HFFc6 (cell line): Measurements from ENCODE around the gene CTNND2. TPM values are rescaled to one million over a fixed set of nuclear protein-coding genes. Genes with fewer than 3 reads are reported as not detected.
"Not testable (repeated sequence)": the region's sequence is repeated elsewhere in the genome, so short reads cannot be mapped to it uniquely, and the experiment has no call there.

ENCODE experiments used
- DNase-seq: peaks from one replicate; pipeline ENCODE4 v3.0.0-alpha.2; 2018
- H3K27ac Mint-ChIP-seq: 2 replicates; pipeline ENCODE4 v1.8.0; 2020; ENCODE audit warnings: mild to moderate bottlenecking, mixed read lengths
- H3K27me3 Mint-ChIP-seq: 2 replicates; pipeline ENCODE4 v1.8.0; 2021; ENCODE audit warnings: mild to moderate bottlenecking, moderate library complexity, mixed read lengths; ENCODE audit not compliant: insufficient read depth
- H3K36me3 Mint-ChIP-seq: 2 replicates; pipeline ENCODE4 v1.8.0; 2021; ENCODE audit warnings: low read depth, mixed read lengths
- H3K4me1 Mint-ChIP-seq: 2 replicates; pipeline ENCODE4 v1.8.0; 2020; ENCODE audit warnings: low read depth, mixed read lengths
- H3K4me3 Mint-ChIP-seq: 2 replicates; pipeline ENCODE4 v1.8.0; 2020; ENCODE audit warnings: mild to moderate bottlenecking, moderate library complexity, mixed read lengths
- H3K9me3 Mint-ChIP-seq: 2 replicates; pipeline ENCODE4 v1.8.0; 2020; ENCODE audit warnings: mild to moderate bottlenecking, mixed read lengths
- total RNA-seq, 6 experiments: library from RNA; stranded (reverse); fragmentation: NEBNext Ultra II Directional; extraction: Animal tissue kit (Norgen Biotek cat#: 25700); gene quantifications; 2 replicates in 1 of 6; 3 replicates in 5 of 6; pipeline ENCODE4 v1.2.3, GENCODE V29; 2021
- TF ChIP-seq, protein P1 (sequence below): fragments of 200-600 bp; sonication (generic); IDR thresholded peaks from 2 replicates; pipeline ENCODE4 v1.5.0; 2021; ENCODE audit warnings: antibody characterized with exemption, mild to moderate bottlenecking

CTNND2 gene
- total RNA-seq, 6 experiments from 2014 or later = not detected

DNA sequence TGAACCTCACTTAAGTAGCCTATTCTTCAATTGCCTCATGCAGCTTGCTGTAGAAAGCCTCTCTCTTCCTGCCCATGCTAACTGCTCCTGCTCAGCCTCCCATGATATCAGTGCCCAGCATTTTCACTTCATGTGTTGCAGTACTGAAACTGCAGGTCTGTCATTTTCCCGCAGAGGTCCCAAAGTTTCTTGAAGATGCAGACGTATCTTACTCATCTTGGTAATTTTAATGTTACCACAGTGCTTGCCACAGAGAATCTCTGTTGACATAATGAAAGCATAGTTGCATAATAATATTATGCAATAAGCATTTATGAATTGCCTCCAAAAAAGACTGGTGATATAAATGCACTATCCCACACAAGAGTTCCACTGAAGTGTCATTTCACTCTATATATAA is 582.1 kb downstream of the CTNND2 start:
- H3K4me1 Mint-ChIP-seq = no peaks in the 10 kb centered on the region
- no peak for DNase-seq
- no peak overlapping the region for H3K27ac Mint-ChIP-seq
- TF ChIP-seq, protein P1, sequence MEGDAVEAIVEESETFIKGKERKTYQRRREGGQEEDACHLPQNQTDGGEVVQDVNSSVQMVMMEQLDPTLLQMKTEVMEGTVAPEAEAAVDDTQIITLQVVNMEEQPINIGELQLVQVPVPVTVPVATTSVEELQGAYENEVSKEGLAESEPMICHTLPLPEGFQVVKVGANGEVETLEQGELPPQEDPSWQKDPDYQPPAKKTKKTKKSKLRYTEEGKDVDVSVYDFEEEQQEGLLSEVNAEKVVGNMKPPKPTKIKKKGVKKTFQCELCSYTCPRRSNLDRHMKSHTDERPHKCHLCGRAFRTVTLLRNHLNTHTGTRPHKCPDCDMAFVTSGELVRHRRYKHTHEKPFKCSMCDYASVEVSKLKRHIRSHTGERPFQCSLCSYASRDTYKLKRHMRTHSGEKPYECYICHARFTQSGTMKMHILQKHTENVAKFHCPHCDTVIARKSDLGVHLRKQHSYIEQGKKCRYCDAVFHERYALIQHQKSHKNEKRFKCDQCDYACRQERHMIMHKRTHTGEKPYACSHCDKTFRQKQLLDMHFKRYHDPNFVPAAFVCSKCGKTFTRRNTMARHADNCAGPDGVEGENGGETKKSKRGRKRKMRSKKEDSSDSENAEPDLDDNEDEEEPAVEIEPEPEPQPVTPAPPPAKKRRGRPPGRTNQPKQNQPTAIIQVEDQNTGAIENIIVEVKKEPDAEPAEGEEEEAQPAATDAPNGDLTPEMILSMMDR = no peak
- no peaks in the 10 kb centered on the region for H3K36me3 Mint-ChIP-seq
- H3K27me3 Mint-ChIP-seq = no peaks in the 10 kb centered on the region; the same call in 1 of the 2 replicates
- no peak overlapping the region for H3K4me3 Mint-ChIP-seq
- peaks cover 13% of the 10 kb centered on the region for H3K9me3 Mint-ChIP-seq

DNA sequence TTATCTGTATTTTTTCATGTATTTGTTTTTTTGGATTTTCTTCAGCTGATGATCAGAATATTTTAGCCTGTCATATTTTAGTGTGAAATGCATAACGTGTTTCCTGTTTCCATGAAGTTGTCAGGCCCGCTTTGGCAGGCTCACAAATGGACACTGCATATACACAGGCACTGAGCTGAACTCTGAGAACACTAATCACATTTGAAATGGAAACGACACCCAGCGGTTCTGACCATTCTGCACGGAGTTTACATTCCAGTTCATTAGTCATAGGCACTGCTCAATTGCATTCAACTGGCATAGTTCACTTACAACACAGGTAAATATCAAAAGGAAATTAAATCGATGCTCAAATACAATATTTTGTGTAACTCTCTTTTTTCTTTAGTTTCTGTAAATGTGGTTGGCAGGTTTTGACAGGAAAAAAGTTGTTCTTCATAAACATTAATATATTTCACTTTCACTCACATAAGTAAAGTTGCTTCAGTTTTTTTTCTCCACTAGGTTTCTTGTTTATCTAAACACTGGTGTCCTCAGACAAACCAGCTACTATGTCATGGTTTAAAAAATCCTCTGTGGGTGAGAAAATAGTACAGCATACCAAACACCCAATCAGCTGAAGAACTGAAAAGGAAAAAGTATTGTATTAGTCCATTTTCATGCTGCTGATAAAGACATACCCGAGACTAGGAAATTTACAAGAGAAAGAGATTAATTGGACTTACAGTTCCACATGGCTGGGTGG is 584.2 kb downstream of the CTNND2 start:
- TF ChIP-seq, protein P1 = no peak
- H3K27ac Mint-ChIP-seq = no peak overlapping the region
- H3K27me3 Mint-ChIP-seq = no peaks in the 10 kb centered on the region; the same call in 1 of the 2 replicates
- no peaks in the 10 kb centered on the region for H3K4me1 Mint-ChIP-seq
- peaks cover 13% of the 10 kb centered on the region for H3K9me3 Mint-ChIP-seq
- no peaks in the 10 kb centered on the region for H3K36me3 Mint-ChIP-seq
- DNase-seq = no peak
- no peak overlapping the region for H3K4me3 Mint-ChIP-seq

DNA sequence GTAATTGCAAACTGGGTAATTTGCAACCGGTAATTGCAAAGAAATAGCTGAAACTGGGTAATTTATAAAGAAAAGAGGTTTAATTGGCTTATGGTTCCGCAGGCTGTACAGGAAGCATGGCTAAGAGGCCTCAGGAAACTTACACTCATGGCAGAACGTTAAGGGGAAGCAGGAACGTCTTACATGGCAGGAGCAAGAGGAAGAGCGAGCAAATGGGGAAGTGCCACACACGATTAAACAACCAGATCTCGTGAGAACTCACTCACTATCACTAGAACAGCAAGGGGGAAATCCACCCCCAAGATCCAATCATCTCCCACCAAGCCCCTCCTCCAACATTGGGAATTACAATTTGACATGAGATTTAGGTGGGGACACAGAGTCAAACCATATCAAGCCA is 590.6 kb downstream of the CTNND2 start:
- DNase-seq, H3K27ac Mint-ChIP-seq, H3K9me3 Mint-ChIP-seq, H3K4me1 Mint-ChIP-seq, H3K36me3 Mint-ChIP-seq, H3K27me3 Mint-ChIP-seq, H3K4me3 Mint-ChIP-seq: not testable (repeated sequence)

GRCh38 chr5:11311731-11312130 is 592.5 kb downstream of the CTNND2 start:
- DNase-seq = no peak
- Mint-ChIP-seq H3K9me3 (0 out of 2 replicates have a peak, but pooled peaks cover 5% of the 10 kb centered on the region), H3K4me3 (no peak overlapping the region), H3K36me3 (no peaks in the 10 kb centered on the region), H3K4me1 (no peaks in the 10 kb centered on the region), H3K27ac (no peak overlapping the region), H3K27me3 (no peaks in the 10 kb centered on the region)
- TF ChIP-seq, protein P1 = no peak

DNA sequence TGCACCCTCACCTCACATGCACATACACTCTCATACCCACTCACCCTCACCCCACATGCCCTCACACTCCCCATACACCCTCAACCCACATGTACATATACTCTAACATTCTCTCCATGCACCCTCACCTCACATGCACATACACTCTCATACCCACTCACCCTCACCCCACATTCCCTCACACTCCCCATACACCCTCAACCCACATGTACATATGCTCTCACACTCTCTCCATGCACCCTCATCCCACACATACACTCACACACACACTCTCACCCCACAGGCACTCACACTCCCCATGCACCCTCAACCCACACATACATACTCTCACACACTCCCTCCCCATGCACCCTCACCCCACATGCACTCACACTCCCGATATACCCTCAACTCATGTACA is 593.0 kb downstream of the CTNND2 start:
- Mint-ChIP-seq H3K36me3 (no peaks in the 10 kb centered on the region), H3K4me1 (no peaks in the 10 kb centered on the region), H3K4me3 (no peak overlapping the region), H3K9me3 (0 out of 2 replicates have a peak, but pooled peaks cover 5% of the 10 kb centered on the region), H3K27me3 (no peaks in the 10 kb centered on the region), H3K27ac (no peak overlapping the region)
- TF ChIP-seq, protein P1 = no peak
- DNase-seq = no peak

DNA sequence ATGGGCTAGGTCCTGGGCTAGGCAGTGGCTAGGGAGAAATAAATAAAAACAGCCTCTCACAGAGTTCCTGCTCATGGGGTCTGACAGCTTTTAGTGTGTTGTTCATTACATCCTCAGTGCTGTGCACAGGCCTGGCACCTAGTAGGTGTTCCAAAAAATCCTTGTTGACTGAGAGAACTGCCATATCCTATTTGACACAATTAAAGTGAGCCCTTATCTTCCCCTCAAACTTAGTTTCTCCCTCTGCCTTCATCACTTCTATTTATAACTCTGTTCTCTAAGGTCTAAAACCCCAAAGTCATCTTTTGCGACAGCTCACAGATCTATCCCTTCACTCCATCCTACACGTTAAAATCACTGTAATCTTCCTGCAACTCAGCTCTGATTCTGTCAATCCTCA is 594.1 kb downstream of the CTNND2 start:
- no peaks in the 10 kb centered on the region; the same call in 1 of the 2 replicates for H3K27me3 Mint-ChIP-seq

More for the DNA sequence above, 594.1 kb downstream of the CTNND2 start:
- no peaks in the 10 kb centered on the region for H3K4me1 Mint-ChIP-seq
- TF ChIP-seq, protein P1 = no peak
- DNase-seq = no peak
- H3K36me3 Mint-ChIP-seq = no peaks in the 10 kb centered on the region
- 0 out of 2 replicates have a peak, but pooled peaks cover 5% of the 10 kb centered on the region for H3K9me3 Mint-ChIP-seq
- H3K27ac Mint-ChIP-seq = no peak overlapping the region
- no peak overlapping the region for H3K4me3 Mint-ChIP-seq
